ENCODE measurements around the gene IFT22.

DNA sequence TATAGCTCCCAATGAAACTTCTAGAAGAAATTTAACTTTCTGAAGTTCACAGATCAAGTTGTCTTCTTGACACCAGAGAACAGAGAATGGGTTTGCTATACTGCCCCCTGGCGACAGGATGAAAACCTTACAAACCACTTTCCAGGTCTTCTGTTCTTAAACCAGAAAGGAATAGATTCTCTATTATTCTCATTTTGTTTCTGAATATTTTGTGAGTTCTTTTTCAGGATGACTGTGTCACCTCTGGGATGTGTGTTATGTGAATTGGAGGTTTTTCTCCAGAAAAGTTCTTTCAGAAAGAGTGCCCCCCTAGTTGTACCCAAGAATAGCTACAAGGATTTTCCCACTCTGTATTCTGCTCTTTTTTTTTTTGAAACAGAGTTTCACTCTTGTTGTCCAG is 6.3 kb downstream of the IFT22 start:
- TF ChIP-seq, protein P1, sequence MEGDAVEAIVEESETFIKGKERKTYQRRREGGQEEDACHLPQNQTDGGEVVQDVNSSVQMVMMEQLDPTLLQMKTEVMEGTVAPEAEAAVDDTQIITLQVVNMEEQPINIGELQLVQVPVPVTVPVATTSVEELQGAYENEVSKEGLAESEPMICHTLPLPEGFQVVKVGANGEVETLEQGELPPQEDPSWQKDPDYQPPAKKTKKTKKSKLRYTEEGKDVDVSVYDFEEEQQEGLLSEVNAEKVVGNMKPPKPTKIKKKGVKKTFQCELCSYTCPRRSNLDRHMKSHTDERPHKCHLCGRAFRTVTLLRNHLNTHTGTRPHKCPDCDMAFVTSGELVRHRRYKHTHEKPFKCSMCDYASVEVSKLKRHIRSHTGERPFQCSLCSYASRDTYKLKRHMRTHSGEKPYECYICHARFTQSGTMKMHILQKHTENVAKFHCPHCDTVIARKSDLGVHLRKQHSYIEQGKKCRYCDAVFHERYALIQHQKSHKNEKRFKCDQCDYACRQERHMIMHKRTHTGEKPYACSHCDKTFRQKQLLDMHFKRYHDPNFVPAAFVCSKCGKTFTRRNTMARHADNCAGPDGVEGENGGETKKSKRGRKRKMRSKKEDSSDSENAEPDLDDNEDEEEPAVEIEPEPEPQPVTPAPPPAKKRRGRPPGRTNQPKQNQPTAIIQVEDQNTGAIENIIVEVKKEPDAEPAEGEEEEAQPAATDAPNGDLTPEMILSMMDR (IDR thresholded peaks at IDR 0.05), result peak; percentile 80
- TF ChIP-seq SREBF2 (IDR thresholded peaks at IDR 0.05) (no peak), POLR2A (IDR thresholded peaks at IDR 0.05; ENCODE audit: low read length) (no peak), BHLHE40 (IDR thresholded peaks at IDR 0.05; ENCODE audit: low read depth, low read length) (no peak), RAD21 (conservative IDR thresholded peaks at IDR 0.05 in 1 of 2, IDR thresholded peaks at IDR 0.05 in 1 of 2) (peak in 1 of 2 experiments; percentile 22; a peak in 2 of 5 replicates), CHD4 (IDR thresholded peaks at IDR 0.05; ENCODE audit: borderline replicate concordance) (no peak), EP300 (IDR thresholded peaks at IDR 0.05) (no peak), RARB (CRISPR knock-in tag; IDR thresholded peaks at IDR 0.05) (no peak), MYC (IDR thresholded peaks at IDR 0.05; ENCODE audit: borderline replicate concordance, low read length) (no peak), KDM1A (IDR thresholded peaks at IDR 0.05; ENCODE audit: low read depth) (no peak), SMC3 (IDR thresholded peaks at IDR 0.05) (no peak), POLR2AphosphoS2 (conservative IDR thresholded peaks at IDR 0.05; ENCODE audit: low read length) (no peak)
- TF ChIP-seq, protein P2, sequence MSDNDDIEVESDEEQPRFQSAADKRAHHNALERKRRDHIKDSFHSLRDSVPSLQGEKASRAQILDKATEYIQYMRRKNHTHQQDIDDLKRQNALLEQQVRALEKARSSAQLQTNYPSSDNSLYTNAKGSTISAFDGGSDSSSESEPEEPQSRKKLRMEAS (IDR thresholded peaks at IDR 0.05), result no peak

Measured in A549 (cell line).